ENCODE results near the gene SHISAL1.
"Not testable (repeated sequence)": the region's sequence is repeated elsewhere in the genome, so short reads cannot be mapped to it uniquely, and the experiment has no call there.

The SHISAL1 gene

DNA sequence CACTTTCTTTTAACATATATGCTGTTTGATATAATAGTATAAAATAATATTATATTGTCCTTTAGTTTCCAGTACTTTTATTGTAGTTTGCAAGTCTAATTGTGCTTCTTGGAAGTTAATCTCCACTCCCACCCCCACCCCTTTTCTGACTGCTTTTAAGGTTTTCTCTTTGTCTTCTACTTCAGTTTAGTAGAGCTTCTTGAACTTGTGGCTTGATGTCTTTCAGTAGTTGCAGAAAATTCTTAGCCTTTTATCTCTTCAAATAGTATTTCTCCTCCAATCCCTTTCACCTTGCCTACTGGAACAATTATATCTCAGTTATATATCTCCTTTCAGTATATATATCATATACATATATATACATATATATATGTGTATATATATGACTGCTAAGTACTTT, 75.5 kb downstream of the SHISAL1 start:
- H3K9me3 ChIP-seq (ENCODE audit: control insufficient read depth, insufficient read depth, low read length) = no peaks in the 10 kb centered on the region
- no peak overlapping the region for H3K27ac ChIP-seq (ENCODE audit: low read depth, low read length)
- no peaks in the 10 kb centered on the region for H3K36me3 ChIP-seq (ENCODE audit: control insufficient read depth, insufficient read depth, low read length)
- no peak overlapping the region for H3K4me3 ChIP-seq (ENCODE audit: low read depth, low read length)
- H3K9ac ChIP-seq (ENCODE audit: low read depth, low read length) = no peak overlapping the region
- H3K4me1 ChIP-seq (ENCODE audit: control insufficient read depth, insufficient read depth, low read length) = no peaks in the 10 kb centered on the region
- H3K27me3 ChIP-seq (ENCODE audit: control insufficient read depth, insufficient read depth, low read length) = no peaks in the 10 kb centered on the region

- not testable (repeated sequence) for H3K9ac ChIP-seq (ENCODE audit: low read depth, low read length)
These were observed 78.4 kb downstream of the SHISAL1 start for GRCh38 chr22:44234372-44234771.

GRCh38 chr22:44231233-44231632, 81.5 kb downstream of the SHISAL1 start:
- H3K36me3 ChIP-seq (ENCODE audit: control insufficient read depth, insufficient read depth, low read length) = no peaks in the 10 kb centered on the region
- no peaks in the 10 kb centered on the region for H3K4me1 ChIP-seq (ENCODE audit: control insufficient read depth, insufficient read depth, low read length)
- H3K9me3 ChIP-seq (ENCODE audit: control insufficient read depth, insufficient read depth, low read length) = no peaks in the 10 kb centered on the region
- no peaks in the 10 kb centered on the region for H3K27me3 ChIP-seq (ENCODE audit: control insufficient read depth, insufficient read depth, low read length)
- H3K27ac ChIP-seq (ENCODE audit: low read depth, low read length) = no peak overlapping the region
- H3K4me3 ChIP-seq (ENCODE audit: low read depth, low read length) = no peak overlapping the region
- no peak overlapping the region for H3K9ac ChIP-seq (ENCODE audit: low read depth, low read length)

More at GRCh38 chr22:44234372-44234771, 78.4 kb downstream of the SHISAL1 start:
- not testable (repeated sequence) for H3K9me3 ChIP-seq (ENCODE audit: control insufficient read depth, insufficient read depth, low read length); H3K27me3 ChIP-seq (ENCODE audit: control insufficient read depth, insufficient read depth, low read length); H3K27ac ChIP-seq (ENCODE audit: low read depth, low read length); H3K4me3 ChIP-seq (ENCODE audit: low read depth, low read length); H3K36me3 ChIP-seq (ENCODE audit: control insufficient read depth, insufficient read depth, low read length); H3K4me1 ChIP-seq (ENCODE audit: control insufficient read depth, insufficient read depth, low read length)

GRCh38 chr22:44229809-44230208, 82.9 kb downstream of the SHISAL1 start:
- H3K9me3 ChIP-seq (ENCODE audit: control insufficient read depth, insufficient read depth, low read length) = no peaks in the 10 kb centered on the region
- no peak overlapping the region for H3K9ac ChIP-seq (ENCODE audit: low read depth, low read length)

GRCh38 chr22:44229331-44229730, 83.4 kb downstream of the SHISAL1 start:
- H3K27me3 ChIP-seq (ENCODE audit: control insufficient read depth, insufficient read depth, low read length) = no peaks in the 10 kb centered on the region
- no peak overlapping the region for H3K27ac ChIP-seq (ENCODE audit: low read depth, low read length)

More at GRCh38 chr22:44229809-44230208, 82.9 kb downstream of the SHISAL1 start:
- Histone ChIP-seq H3K27ac (ENCODE audit: low read depth, low read length) (no peak overlapping the region), H3K36me3 (ENCODE audit: control insufficient read depth, insufficient read depth, low read length) (no peaks in the 10 kb centered on the region), H3K27me3 (ENCODE audit: control insufficient read depth, insufficient read depth, low read length) (no peaks in the 10 kb centered on the region), H3K4me1 (ENCODE audit: control insufficient read depth, insufficient read depth, low read length) (no peaks in the 10 kb centered on the region), H3K4me3 (ENCODE audit: low read depth, low read length) (no peak overlapping the region)

DNA sequence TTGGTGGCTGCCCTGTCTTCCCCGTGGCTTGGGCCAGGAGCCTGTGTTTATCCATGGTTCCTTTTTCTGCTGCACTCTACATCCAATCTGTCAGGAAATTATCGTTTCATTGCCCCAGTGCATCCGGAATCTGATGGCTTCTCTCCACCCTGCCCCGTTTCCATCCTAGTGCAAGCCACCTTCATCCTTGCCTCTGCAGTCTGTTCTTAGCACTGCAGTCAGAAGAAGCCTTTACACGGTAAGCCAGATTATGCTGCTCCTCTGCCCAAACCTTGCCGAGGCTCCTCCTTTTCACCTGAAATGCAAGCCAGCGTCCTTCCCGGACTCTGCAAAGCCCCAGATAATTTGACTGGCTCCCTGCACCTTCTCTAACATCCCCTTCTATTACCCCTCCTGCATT, 86.9 kb downstream of the SHISAL1 start:
- Histone ChIP-seq H3K27ac (ENCODE audit: low read depth, low read length) (no peak overlapping the region), H3K36me3 (ENCODE audit: control insufficient read depth, insufficient read depth, low read length) (no peaks in the 10 kb centered on the region), H3K4me1 (ENCODE audit: control insufficient read depth, insufficient read depth, low read length) (no peaks in the 10 kb centered on the region), H3K27me3 (ENCODE audit: control insufficient read depth, insufficient read depth, low read length) (no peaks in the 10 kb centered on the region), H3K9ac (ENCODE audit: low read depth, low read length) (no peak overlapping the region), H3K9me3 (ENCODE audit: control insufficient read depth, insufficient read depth, low read length) (no peaks in the 10 kb centered on the region), H3K4me3 (ENCODE audit: low read depth, low read length) (no peak overlapping the region)

More at GRCh38 chr22:44229331-44229730, 83.4 kb downstream of the SHISAL1 start:
- no peaks in the 10 kb centered on the region for H3K4me1 ChIP-seq (ENCODE audit: control insufficient read depth, insufficient read depth, low read length)
- H3K36me3 ChIP-seq (ENCODE audit: control insufficient read depth, insufficient read depth, low read length) = no peaks in the 10 kb centered on the region
- H3K9me3 ChIP-seq (ENCODE audit: control insufficient read depth, insufficient read depth, low read length) = no peaks in the 10 kb centered on the region
- no peak overlapping the region for H3K4me3 ChIP-seq (ENCODE audit: low read depth, low read length)
- H3K9ac ChIP-seq (ENCODE audit: low read depth, low read length) = no peak overlapping the region

GRCh38 chr22:44225091-44225689, 87.6 kb downstream of the SHISAL1 start:
- no peaks in the 10 kb centered on the region for H3K27me3 ChIP-seq (ENCODE audit: control insufficient read depth, insufficient read depth, low read length)
- no peaks in the 10 kb centered on the region for H3K36me3 ChIP-seq (ENCODE audit: control insufficient read depth, insufficient read depth, low read length)
- H3K9ac ChIP-seq (ENCODE audit: low read depth, low read length) = no peak overlapping the region
- H3K27ac ChIP-seq (ENCODE audit: low read depth, low read length) = no peak overlapping the region
- H3K9me3 ChIP-seq (ENCODE audit: control insufficient read depth, insufficient read depth, low read length) = no peaks in the 10 kb centered on the region
- no peak overlapping the region for H3K4me3 ChIP-seq (ENCODE audit: low read depth, low read length)
- no peaks in the 10 kb centered on the region for H3K4me1 ChIP-seq (ENCODE audit: control insufficient read depth, insufficient read depth, low read length)

GRCh38 chr22:44224166-44224565, 88.6 kb downstream of the SHISAL1 start:
- Histone ChIP-seq H3K4me1 (ENCODE audit: control insufficient read depth, insufficient read depth, low read length) (no peaks in the 10 kb centered on the region), H3K36me3 (ENCODE audit: control insufficient read depth, insufficient read depth, low read length) (no peaks in the 10 kb centered on the region)

GRCh38 chr22:44221710-44222475, 90.9 kb downstream of the SHISAL1 start:
- H3K27ac ChIP-seq (ENCODE audit: low read depth, low read length) = no peak overlapping the region
- H3K4me1 ChIP-seq (ENCODE audit: control insufficient read depth, insufficient read depth, low read length) = no peaks in the 10 kb centered on the region
- no peak overlapping the region for H3K4me3 ChIP-seq (ENCODE audit: low read depth, low read length)
- H3K27me3 ChIP-seq (ENCODE audit: control insufficient read depth, insufficient read depth, low read length) = no peaks in the 10 kb centered on the region
- H3K9me3 ChIP-seq (ENCODE audit: control insufficient read depth, insufficient read depth, low read length) = no peaks in the 10 kb centered on the region
- no peaks in the 10 kb centered on the region for H3K36me3 ChIP-seq (ENCODE audit: control insufficient read depth, insufficient read depth, low read length)
- no peak overlapping the region for H3K9ac ChIP-seq (ENCODE audit: low read depth, low read length)

More at GRCh38 chr22:44224166-44224565, 88.6 kb downstream of the SHISAL1 start:
- Histone ChIP-seq H3K27ac (ENCODE audit: low read depth, low read length) (no peak overlapping the region), H3K9me3 (ENCODE audit: control insufficient read depth, insufficient read depth, low read length) (no peaks in the 10 kb centered on the region), H3K4me3 (ENCODE audit: low read depth, low read length) (no peak overlapping the region), H3K9ac (ENCODE audit: low read depth, low read length) (no peak overlapping the region), H3K27me3 (ENCODE audit: control insufficient read depth, insufficient read depth, low read length) (no peaks in the 10 kb centered on the region)

DNA sequence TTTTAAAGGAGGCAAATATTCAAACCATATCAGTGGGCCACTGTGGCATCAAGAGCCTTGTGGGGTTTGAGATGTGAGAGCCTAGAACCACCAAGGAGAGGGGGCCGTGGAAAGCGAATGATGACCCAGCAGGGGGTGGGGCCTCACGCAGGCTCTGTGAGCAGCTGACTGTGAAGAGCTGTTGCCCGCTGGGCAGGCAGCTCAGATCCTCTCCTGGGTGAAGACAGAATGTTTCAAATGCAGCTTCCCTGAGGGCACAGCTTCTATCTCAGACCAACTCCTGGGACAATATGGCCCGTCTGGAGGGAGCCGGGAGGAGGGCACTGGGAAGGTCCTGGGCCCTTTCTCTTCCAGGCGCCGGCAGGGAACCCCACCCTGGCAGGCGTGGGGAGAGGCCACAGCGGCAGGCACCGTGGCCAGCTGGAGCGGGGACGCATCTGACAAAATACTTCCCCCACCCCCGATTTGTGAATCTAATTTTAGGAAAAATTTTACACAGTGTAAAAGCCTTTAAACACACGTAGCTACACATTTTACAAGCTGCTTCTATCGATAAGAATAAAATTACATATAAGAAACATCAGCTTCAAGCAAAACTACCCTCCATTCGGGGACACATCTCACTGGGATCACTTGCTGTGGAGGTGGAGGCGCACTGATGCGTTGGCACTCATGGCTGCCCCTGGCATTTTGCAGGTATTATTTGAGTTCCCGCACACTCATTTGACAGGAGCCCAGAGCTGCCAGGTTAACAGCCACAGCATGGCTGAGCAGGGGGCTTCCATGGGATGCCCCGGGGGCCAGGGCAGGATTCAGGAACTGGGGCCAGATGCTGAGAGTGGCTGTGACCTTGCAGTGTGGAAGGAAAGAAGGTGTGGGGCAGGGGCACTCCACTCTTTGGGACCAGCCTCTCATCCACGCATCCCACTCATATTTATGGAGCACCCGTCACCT, 91.7 kb downstream of the SHISAL1 start:
- Histone ChIP-seq H3K27ac (ENCODE audit: low read depth, low read length) (no peak overlapping the region), H3K4me1 (ENCODE audit: control insufficient read depth, insufficient read depth, low read length) (no peaks in the 10 kb centered on the region), H3K36me3 (ENCODE audit: control insufficient read depth, insufficient read depth, low read length) (no peaks in the 10 kb centered on the region), H3K4me3 (ENCODE audit: low read depth, low read length) (no peak overlapping the region), H3K9me3 (ENCODE audit: control insufficient read depth, insufficient read depth, low read length) (no peaks in the 10 kb centered on the region), H3K9ac (ENCODE audit: low read depth, low read length) (no peak overlapping the region), H3K27me3 (ENCODE audit: control insufficient read depth, insufficient read depth, low read length) (no peaks in the 10 kb centered on the region)

Data from HUES48 (cell line).